GM10266 (cell line): ENCODE measurements around the gene MACROD1.

Source experiments
- DNase-seq: peaks from one replicate; pipeline ENCODE4 v3.0.0; 2012; ENCODE audit errors: extremely low spot score
- CTCF ChIP-seq: IDR thresholded peaks from 2 replicates; pipeline ENCODE4 v1.5.1; 2012; ENCODE audit warnings: mild to moderate bottlenecking, low read depth; ENCODE audit not compliant: control insufficient read depth, insufficient read depth; ENCODE audit errors: missing control alignments

The MACROD1 gene

GRCh38 chr11:64043545-64043944 lies 122.4 kb downstream of the MACROD1 start:
- no peak for DNase-seq
- TF ChIP-seq CTCF = no peak

GRCh38 chr11:64042301-64042700 lies 123.6 kb downstream of the MACROD1 start:
- no peak for DNase-seq
- TF ChIP-seq CTCF = no peak

- DNase-seq = no peak
- TF ChIP-seq CTCF = no peak
These were observed 124.1 kb downstream of the MACROD1 start for GRCh38 chr11:64041846-64042245.

GRCh38 chr11:64040684-64041322 lies 125.1 kb downstream of the MACROD1 start:
- DNase-seq = no peak
- TF ChIP-seq CTCF = no peak

GRCh38 chr11:64039012-64039665 lies 126.8 kb downstream of the MACROD1 start:
- TF ChIP-seq CTCF = no peak
- no peak for DNase-seq

- no peak for DNase-seq
- no peak for TF ChIP-seq CTCF
These were observed 127.4 kb downstream of the MACROD1 start for GRCh38 chr11:64038500-64038899.

- no peak for TF ChIP-seq CTCF
- no peak for DNase-seq
These were observed 128.8 kb downstream of the MACROD1 start for GRCh38 chr11:64037027-64037634.
